ENCODE results near the gene CXCL13.
"Not testable (repeated sequence)": the region's sequence is repeated elsewhere in the genome, so short reads cannot be mapped to it uniquely, and the experiment has no call there.

CXCL13 gene

DNA sequence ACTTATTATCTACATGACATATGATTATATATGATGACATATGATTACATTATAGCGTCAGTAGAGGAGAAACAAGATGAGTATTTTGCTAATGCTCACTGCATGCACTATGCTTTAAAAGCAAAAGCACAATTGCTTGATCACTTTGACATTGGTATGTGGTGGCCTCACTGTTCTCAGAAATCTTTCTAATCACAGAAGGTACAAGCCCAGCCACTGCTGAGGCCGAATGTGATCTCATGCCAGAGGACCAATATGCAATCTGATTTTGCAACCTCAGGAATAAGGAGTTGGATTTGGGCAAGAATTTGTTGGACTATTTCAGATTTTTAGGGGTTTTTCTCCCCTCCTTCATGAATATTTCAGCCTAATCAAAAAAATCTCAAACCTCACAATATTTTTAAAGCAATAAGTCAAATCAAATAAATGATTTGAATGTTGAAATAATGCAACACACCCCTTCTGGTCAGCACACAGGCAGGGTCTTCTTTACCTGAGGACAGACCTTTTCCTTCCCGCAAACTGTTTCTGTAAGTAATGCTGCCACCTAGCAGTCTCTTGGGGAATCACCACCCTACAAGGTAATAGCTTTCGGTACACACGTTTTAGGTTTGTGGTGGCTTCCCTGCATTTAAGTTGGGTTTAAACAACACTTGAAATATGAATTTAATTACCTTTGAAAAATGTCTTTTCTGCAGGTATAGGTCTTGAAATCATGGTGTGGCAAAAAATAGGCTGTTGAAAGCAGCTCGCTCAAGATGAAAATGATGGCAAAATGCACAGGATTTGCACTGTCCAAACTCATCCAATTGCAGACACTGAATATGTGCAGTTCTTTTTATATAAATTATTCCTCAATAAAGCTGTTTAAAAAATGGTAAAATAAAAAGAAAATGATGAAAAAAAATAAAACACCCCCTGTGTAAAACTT is 4.8 kb upstream of the CXCL13 start:
- no peak for DNase-seq (ENCODE audit: low read depth, low spot score)

DNA sequence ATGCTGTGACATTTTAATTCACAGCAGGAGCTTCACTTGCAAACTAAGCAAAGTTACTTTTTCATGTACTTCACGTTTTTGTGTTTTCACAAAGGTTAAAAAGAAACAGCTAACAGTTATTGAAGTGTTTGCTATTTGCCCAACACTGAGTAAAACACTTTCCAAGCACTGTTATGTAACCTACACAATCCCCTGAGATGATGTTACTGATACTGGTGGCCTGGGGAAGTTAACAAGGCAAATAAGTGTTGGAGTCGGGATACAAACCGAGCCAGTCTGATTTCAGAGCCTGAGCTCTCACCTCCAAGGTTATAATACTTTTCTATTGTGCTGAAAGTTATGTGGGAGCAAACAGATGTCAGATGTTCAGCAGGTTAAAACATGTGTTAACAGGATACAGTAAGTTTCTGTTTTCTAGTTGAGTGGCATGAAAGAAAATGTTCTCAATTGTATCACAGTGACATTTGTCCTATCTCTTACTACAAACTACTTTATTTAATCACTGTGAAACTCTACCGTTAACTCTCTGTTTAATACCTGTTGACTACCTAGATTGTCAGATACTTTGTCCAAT is 3.9 kb upstream of the CXCL13 start:
- H3K27ac ChIP-seq = no peak overlapping the region
- DNase-seq (ENCODE audit: low read depth, low spot score) = peak; percentile 40

More for the DNA sequence above, 4.8 kb upstream of the CXCL13 start:
- H3K27ac ChIP-seq = no peak overlapping the region

DNA sequence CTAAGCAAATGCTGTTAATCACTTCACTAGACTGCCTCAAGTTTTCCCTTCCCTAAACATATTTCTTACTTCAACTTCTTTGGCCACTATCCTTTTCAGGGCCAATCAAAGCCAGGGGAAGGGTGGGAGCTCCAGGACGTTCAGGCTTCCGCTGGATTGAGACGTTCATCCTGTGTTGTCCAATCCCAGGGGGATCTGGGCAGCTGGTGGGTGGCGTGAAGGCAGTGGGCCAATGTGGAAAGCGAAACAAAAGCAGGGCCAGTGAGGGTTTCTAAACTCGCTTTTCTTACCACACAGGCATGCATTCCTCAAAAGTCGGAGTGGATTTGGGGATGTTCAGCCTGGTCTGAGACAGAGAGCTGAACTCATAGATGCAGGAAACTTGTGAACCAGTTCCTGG is 7.6 kb downstream of the CXCL13 start:
- no peak for DNase-seq (ENCODE audit: low read depth, low spot score)
- H3K27ac ChIP-seq = no peak overlapping the region

DNA sequence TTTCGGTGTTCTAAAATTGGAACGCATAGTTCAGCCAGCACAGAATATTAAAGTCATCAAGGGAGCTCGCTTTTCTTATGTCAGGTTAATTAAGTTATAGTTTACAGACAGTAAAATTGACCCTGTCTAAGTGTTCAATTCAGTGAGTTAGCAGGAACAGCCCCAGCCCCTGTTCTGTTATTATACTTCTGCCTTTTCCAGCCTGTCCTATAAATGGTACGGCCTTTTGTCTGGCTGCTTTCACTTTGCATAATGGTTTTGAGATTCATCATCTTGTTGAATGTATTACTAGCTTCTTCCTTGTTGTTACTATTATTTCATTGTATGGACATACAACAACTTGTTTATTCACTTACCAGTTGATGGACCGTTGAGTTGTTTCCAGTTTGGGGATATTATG is 9.5 kb downstream of the CXCL13 start:
- H3K27ac ChIP-seq = no peak overlapping the region
- DNase-seq (ENCODE audit: low read depth, low spot score) = no peak

DNA sequence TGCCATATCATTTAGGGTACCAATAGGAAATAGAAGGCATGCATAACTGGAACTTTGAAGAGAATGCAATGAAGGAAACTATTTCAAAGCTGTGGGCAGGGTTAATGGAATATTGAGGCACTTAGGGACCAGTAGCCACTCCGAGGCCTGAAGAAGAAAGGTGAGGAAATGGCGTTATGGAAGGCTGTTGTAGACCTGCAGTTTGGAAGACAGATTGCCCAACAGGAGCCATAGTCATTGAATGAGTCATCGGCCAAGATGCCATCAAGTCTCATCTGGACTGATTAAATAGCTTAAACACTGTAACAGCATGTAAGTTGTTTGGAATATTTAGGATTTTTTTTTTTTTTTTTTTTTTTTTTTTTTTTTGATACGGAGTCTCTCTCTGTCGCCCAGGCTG is 11.6 kb downstream of the CXCL13 start:
- no peak for DNase-seq (ENCODE audit: low read depth, low spot score)
- H3K27ac ChIP-seq = no peak overlapping the region

DNA sequence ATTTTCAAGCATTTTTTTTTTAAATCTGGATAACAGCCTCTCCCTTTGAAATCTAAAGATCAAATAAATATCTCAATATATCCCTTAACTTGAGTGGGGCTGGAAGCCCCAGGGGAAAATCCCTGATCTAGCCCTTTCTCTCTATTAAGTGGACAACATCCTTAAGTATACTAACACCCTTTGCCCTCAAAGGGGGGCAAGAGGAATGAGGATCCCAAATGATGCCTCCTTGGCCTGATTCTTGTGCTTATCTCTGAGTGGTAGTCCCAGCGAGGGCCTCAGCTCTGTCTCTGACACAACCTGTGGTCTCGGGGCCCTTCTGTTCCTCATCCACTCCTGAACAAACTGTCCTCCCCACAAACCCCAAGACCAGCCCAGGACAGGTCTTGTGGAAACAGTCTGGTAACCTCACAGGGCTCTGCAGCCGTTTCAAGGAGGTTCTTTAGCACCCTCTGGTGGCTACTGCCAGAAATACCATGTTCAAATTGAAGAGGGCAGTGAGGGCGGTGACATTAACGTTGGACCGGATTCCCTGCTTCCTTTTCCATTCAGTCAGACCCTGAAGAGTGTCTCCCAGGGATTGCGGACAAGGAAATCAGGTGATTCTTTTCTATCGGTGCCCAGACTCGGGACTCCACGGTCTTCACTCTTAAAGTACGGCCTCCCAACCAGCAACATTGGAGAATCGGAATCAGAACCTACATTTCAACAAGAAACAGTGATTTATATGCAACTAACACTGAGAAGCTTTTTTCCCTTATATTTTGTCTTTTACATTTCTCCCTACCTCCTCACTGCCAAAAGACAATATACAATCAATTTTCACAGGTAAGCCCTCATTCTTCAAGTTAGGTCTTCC is 13.0 kb downstream of the CXCL13 start:
- no peak for DNase-seq (ENCODE audit: low read depth, low spot score)
- H3K27ac ChIP-seq = no peak overlapping the region

DNA sequence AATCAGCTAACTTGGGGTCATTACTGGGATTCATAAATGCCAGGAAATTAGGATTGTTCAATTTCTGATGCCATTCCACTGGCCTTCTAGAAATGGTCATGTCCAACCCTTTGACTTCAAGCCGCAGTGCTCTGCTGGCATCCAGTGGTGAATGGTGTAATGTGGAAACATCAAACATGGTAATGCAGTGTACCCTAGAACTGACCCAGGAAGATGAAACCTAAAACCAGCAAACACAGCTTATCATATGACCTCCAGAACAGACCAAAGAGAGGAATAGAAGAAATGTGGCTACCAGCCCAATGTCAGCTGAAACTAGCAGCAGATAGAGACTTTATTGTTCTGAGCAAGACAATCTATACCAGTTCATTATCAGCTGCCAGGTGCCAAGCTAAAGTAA is 13.8 kb downstream of the CXCL13 start:
- H3K27ac ChIP-seq = no peak overlapping the region
- DNase-seq (ENCODE audit: low read depth, low spot score) = no peak

DNA sequence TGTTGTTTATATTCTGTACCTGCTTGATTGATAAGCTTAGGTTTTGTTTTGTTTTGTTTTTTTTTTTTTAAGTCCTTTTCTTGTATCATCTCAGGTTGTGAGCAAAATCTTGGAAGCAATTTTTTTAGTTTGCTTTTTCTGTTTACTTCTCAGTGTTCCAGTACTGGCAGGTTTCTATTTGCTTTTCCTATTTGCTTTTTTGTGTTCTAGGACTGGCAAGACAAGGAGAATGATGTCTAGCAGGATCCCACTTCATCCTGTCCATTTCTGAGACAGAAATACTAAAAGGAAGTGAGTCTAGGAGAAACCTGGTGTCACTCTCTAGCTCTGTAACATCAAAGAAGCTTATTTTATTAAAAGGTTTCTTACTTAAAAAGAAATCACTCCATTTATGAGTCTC is 15.6 kb downstream of the CXCL13 start:
- no peak for DNase-seq (ENCODE audit: low read depth, low spot score)
- no peak overlapping the region for H3K27ac ChIP-seq

DNA sequence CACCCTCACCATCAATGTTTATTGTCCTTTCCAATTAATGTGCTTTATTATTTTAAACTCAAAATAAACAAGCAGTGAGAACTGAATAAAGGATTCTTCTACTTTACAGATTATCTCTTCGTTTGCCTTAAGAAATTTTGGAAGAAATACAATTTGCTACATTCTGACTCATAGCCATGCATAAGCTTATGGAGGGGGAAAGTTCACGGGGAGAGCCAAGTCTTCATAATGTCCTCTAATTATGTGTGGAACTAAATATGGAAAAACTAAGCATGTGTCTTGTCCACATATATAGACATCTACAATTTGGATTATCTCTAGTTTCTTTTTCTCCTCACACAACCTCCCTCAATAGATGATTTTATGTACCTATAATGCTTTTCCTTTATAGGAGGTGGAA is 17.5 kb downstream of the CXCL13 start:
- DNase-seq (ENCODE audit: low read depth, low spot score) = no peak
- no peak overlapping the region for H3K27ac ChIP-seq

DNA sequence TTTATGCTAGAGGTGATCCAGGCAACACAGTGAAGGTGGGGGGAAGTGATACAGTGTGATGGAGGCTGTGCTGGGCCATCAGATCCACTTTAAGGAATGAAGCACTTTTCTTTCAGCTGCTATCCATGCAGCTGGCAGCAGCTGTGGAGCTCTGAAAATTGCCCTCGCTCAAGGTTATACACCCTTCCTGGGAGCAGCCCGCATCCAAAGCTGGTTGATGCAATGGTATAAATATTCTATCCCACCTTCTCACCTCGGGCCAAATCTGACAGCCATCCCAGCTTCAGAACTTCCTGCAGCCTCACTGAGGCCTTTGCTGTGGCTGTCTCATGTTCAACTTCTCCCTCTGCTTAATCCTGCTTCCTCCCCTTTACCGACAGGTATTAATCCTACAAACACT is 18.6 kb downstream of the CXCL13 start:
- no peak for DNase-seq (ENCODE audit: low read depth, low spot score)
- H3K27ac ChIP-seq = no peak overlapping the region

DNA sequence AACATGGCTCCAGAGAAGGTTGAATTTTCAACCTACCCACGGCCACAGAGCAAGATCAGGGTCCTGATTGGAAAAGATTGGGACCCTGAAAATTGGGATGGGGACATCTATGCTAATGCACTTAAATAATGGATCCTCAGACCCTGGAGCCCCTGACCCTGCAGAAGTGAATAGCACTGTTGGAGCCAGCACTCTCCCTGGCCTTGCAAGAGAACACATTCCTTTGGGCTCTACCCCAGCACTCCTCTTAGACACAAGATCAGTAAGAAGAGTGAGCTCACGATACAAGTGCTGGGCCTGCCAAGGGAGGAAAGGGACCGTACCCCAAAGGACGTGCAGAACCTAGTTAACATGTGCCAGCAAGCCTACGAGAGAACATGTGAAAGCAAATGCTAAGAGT is 19.9 kb downstream of the CXCL13 start:
- H3K27ac ChIP-seq = no peak overlapping the region
- DNase-seq (ENCODE audit: low read depth, low spot score) = no peak

DNA sequence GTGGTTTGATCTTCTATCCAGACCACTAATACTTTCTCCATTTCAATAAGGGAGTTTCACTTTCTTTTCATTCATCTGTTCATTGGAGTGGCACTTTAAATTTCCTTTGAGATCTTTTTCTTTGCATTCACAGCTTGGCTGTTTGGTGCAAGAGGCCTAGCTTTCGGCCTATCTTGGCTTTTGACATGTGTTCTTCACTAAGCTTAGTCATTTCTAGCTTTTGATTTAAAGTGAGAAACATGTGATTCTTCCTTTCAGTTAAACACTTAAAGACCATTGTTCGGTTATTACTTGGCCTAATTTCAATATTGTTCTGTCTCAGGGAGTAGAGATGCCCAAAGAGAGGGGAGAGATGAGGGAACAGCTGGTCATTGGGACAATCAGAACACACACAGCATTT is 24.3 kb downstream of the CXCL13 start:
- no peak overlapping the region for H3K27ac ChIP-seq
- no peak for DNase-seq (ENCODE audit: low read depth, low spot score)

DNA sequence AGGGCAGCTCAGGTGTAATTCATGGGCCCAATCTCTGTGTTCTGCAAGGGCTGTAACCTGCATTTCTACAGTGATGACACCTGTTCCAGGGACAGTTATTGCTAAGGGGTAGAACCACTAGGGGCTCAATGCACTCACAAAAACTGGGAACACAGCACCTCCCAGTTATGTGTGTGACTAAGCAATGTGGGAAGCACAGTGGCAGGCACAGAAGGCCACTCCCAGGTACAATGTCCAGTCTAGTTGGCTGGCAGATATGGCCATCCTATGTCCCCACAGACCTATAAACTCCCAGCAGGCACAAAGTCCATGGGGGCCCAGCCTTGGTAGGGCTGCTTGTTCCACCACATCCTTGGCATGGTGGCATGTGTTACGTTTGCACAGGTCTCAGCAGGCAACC is 25.7 kb downstream of the CXCL13 start:
- no peak for DNase-seq (ENCODE audit: low read depth, low spot score)
- no peak overlapping the region for H3K27ac ChIP-seq

DNA sequence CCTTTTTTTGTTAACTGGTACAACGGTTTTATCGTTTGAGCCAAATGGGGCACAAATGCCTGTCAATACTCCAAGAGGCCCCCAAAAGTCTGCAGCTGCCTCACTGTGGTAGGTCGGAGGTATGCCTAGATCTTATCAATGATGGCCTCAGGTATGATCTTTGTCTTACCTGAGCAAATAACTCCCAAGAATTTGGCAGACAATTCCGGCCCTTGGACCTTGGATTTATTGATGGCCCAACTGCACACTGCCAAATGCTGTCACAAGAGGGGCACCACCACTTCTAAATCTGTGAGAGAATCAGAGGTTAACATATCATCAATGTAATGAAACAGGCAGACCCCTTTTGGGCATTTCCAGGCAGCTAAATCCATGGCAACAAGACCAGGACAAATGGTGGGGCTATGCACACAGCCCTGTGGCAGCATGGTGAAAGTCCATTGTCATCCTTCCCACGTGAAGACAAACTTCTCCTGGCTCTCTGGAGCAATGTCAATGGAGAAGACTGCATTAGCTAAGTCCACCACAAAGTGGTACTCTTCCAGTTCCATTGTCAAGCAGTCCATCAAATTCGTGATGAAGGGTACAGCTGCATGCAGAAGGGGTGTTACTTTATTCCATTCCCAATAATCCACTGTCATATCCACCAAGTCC is 28.6 kb downstream of the CXCL13 start:
- H3K27ac ChIP-seq = no peak overlapping the region

DNA sequence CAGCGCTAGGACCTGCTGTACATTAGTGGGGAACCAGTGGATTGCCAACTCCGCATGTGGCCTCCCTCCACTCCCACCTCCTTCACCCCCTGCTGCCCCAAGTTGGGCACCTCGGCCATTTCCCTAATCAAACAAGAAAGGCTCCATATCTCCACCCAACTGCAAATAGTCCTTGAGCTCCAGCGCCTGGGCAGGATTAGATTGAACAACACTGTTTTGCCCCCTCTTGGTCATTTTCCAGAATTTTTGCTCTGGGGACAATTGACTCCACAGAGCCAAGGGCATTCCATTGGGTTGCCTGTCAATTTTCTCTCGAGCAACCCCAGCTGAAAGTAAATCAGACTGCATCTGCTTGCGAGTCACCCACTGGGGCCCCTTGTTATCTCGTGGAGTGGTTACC is 29.6 kb downstream of the CXCL13 start:
- no peak overlapping the region for H3K27ac ChIP-seq
- no peak for DNase-seq (ENCODE audit: low read depth, low spot score)

More for the DNA sequence above, 28.6 kb downstream of the CXCL13 start:
- no peak for DNase-seq (ENCODE audit: low read depth, low spot score)

DNA sequence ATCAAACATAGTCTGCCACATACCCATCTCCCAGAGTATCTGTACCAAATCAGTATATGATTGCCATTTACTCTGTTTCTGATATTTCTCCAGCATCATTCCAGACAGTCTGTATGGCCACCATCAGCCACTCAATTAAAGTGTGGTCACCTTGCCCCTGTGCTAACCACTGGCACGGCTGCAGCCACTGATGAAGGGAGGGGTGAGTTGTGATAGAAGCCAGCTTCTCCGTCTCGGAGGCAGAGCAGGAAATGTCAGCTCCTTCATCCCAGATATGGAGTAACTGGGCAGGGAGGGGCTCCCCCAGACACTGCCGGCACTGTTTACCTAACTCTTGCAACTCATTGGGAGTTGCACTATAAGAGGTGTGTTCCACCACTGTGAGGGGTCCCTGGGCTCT is 30.3 kb downstream of the CXCL13 start:
- DNase-seq (ENCODE audit: low read depth, low spot score) = no peak
- H3K27ac ChIP-seq = peak overlapping the region; percentile 73

DNA sequence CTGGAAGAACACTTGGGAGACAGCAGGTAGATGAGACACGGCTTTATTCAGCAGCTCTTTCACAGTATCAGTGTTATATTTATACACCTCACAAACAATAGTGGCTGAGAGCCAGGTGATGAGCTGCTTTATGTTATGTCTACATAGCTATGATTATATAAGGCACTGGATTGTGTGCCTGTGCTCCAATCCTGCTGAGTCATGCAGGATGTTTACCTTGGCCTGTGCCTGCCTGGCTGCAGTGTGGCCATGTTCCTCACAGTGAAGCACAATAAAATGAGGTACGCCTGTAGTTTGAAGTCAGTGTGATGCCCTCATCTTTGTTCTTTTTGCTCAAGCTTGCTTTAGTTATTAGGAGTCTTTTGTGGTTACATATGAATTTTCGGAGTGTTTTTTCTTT is 31.3 kb downstream of the CXCL13 start:
- DNase-seq (ENCODE audit: low read depth, low spot score) = peak; percentile 92
- H3K27ac ChIP-seq = peak overlapping the region; percentile 73

DNA sequence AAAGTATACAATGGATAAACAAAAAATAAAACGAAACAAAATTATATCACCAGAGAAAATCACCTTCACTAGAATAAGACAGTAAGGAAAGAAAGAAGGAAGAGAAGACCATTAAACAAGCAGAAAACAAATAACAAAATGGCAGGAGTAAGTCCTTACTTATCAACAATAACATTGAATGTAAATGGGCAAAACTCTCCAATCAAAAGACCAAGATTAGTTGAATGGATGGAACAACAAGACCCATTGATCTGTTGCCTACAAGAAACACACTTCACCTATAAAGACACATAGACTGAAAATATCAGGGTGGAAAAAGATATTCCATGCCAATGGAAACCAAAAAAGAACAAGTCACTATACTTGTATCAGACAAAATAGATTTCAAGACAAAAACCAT is 38.4 kb downstream of the CXCL13 start:
- H3K27ac ChIP-seq; DNase-seq (ENCODE audit: low read depth, low spot score): not testable (repeated sequence)

DNA sequence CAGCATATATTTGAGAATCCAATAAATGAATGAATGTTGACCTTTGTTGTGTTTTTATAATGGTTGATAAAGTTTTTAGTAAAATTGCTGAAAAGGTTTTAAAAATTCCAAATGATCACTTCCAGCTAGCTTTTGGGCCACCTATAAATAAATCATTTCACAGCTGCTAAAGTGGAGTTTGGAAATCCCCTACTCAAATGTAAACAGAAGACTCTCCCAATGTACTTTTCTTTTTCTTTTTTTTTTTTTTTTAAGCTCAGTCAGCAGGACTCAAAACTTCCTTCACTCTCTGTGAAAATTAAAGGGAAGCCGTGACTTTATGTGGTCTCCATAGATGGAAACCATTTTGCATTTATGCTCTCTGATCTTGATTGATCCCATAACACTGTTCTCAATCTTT is 45.2 kb downstream of the CXCL13 start:
- no peak for DNase-seq (ENCODE audit: low read depth, low spot score)
- H3K27ac ChIP-seq = no peak overlapping the region

DNA sequence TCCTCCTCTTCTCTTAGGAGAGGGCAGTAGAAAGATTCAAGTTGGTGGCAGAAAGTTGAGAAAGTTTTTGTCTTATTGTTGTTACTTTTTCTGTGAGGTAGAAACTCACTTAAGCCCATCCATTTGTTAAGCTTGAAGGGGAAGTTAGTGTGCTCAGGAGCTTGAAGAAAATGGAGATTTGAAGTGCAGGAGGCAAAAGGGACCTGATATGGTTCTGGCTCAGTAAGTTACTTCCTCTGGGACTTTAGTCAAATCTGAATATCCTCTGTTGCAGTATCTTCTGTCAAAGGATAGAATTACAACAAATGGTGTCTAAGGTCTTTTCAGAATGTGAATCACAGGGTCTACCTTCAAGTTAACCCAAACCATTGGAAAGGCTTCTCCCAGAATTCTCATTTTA is 46.2 kb downstream of the CXCL13 start:
- DNase-seq (ENCODE audit: low read depth, low spot score) = no peak

More for the DNA sequence above, 46.2 kb downstream of the CXCL13 start:
- no peak overlapping the region for H3K27ac ChIP-seq
